SH-SY5Y (cell line): ENCODE data around the gene ETNK2.

Experiments
- GATA2 ChIP-seq: IDR thresholded peaks from 2 replicates; pipeline ENCODE4 v1.6.1; 2011; ENCODE audit warnings: mild to moderate bottlenecking, low read depth, low read length
- GATA3 ChIP-seq: IDR thresholded peaks from 2 replicates; pipeline ENCODE4 v1.6.1; 2011; ENCODE audit warnings: low read depth, mild to moderate bottlenecking, low read length, moderate library complexity

GRCh38 chr1:204139952-204140351 is 11.9 kb downstream of the ETNK2 start:
- TF ChIP-seq GATA2 (no peak), GATA3 (no peak)
